GM12874 (cell line): ENCODE measurements around the gene PDZRN3.

ENCODE experiments used
- CTCF ChIP-seq: IDR thresholded peaks from 2 replicates; pipeline ENCODE4 v1.5.1; 2011; ENCODE audit warnings: low read depth, mild to moderate bottlenecking, control low read depth, low read length, moderate library complexity; ENCODE audit not compliant: insufficient read depth

PDZRN3 gene

GRCh38 chr3:73602170-73602569 is 22.6 kb downstream of the PDZRN3 start:
- TF ChIP-seq CTCF: no peak

GRCh38 chr3:73601481-73601880 is 23.3 kb downstream of the PDZRN3 start:
- TF ChIP-seq CTCF: no peak

- TF ChIP-seq CTCF: no peak
Measured at GRCh38 chr3:73601011-73601410, 23.7 kb downstream of the PDZRN3 start.

GRCh38 chr3:73600293-73600938 is 24.3 kb downstream of the PDZRN3 start:
- no peak for TF ChIP-seq CTCF

GRCh38 chr3:73599605-73600004 is 25.1 kb downstream of the PDZRN3 start:
- no peak for TF ChIP-seq CTCF

GRCh38 chr3:73597476-73597875 is 27.3 kb downstream of the PDZRN3 start:
- no peak for TF ChIP-seq CTCF

- TF ChIP-seq CTCF: no peak
Measured at GRCh38 chr3:73592154-73593144, 32.3 kb downstream of the PDZRN3 start.
